ENCODE data around the gene EIF6.
A peak's percentile ranks its signal among the peaks of the same experiment; 100 is the strongest.

The EIF6 gene

DNA sequence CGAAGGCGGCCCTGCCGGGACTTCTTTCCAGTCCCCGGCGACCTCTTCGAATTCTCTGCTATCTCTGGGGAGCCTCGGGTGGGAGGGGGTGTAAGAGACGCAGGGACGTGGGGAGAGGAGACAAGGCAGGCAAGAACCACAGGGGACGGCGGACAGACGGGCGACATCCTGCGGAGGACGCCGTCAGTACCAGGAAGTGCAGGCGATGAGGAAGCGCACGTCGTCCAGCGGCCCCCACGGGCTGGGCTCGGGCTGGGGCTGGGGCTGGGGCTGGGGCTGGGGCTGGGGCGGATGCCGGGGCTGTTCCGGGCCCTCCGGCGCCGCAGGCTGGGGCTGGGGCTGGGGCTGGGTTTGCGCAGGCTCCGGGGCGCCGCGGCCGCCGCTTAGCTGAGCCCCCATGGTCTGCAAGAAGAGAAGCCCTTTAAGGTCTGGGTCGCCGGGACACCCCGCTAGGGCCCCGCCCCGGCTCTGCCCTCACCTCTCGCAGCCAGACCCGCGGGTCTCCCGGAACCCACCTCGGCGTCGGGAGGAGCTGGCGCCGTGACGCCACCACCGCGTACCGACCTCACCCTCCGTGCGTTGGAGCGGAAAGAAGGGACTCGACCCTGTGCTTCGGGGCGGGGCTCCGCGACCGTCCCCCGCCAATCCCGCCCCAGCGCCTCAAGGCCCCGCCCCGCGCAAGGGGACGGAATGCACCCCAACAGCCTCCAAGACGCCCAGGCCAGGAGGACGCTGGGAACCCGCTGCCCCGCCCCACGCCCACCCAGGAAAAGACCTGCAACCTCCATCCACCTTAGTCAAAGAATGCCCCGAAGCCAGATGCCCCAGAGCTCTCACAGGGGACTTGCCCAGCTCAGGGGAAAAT, 6.8 kb downstream of the EIF6 start, which contains the start of gene MMP24OS:
Gene MMP24OS (minus strand): TSS at position 592 of the 865 bp plus-strand sequence. CDS start 193 bp downstream, at position 399.
- TF ChIP-seq, protein P1, sequence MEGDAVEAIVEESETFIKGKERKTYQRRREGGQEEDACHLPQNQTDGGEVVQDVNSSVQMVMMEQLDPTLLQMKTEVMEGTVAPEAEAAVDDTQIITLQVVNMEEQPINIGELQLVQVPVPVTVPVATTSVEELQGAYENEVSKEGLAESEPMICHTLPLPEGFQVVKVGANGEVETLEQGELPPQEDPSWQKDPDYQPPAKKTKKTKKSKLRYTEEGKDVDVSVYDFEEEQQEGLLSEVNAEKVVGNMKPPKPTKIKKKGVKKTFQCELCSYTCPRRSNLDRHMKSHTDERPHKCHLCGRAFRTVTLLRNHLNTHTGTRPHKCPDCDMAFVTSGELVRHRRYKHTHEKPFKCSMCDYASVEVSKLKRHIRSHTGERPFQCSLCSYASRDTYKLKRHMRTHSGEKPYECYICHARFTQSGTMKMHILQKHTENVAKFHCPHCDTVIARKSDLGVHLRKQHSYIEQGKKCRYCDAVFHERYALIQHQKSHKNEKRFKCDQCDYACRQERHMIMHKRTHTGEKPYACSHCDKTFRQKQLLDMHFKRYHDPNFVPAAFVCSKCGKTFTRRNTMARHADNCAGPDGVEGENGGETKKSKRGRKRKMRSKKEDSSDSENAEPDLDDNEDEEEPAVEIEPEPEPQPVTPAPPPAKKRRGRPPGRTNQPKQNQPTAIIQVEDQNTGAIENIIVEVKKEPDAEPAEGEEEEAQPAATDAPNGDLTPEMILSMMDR (IDR thresholded peaks at IDR 0.05; ENCODE audit: low read depth, low read length, missing control alignments): no peak
- DNase-seq (ENCODE audit: extremely low read depth, low read depth): peak; percentile 55
- peak within 1 kb of the TSS; percentile 69 for H3K4me3 ChIP-seq (replicated peaks; ENCODE audit: low read depth, low read length)

DNA sequence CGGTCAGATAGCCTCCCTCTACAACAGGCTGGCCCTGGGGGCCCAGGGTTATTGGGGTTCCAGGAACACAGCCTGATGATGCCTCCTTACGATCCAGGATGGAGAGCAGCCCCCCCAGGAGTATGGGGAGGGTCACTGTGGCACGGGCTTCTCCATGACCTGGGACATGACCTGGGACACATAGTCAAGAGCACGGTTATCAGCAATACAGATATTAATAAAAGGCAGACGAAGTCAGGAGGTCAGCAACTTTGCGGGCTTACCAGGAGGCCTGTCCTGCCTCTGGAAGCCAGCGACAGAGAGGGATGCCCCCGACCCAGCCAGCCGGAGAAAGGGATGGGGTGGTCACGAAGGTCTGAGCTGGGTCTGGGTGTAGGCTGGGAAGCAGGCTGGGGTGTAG, 7.4 kb downstream of the EIF6 start:
- peak overlapping the region; percentile 69 for H3K4me3 ChIP-seq (replicated peaks; ENCODE audit: low read depth, low read length)
- TF ChIP-seq, protein P1 (IDR thresholded peaks at IDR 0.05; ENCODE audit: low read depth, low read length, missing control alignments): no peak
- DNase-seq (ENCODE audit: extremely low read depth, low read depth): no peak

DNA sequence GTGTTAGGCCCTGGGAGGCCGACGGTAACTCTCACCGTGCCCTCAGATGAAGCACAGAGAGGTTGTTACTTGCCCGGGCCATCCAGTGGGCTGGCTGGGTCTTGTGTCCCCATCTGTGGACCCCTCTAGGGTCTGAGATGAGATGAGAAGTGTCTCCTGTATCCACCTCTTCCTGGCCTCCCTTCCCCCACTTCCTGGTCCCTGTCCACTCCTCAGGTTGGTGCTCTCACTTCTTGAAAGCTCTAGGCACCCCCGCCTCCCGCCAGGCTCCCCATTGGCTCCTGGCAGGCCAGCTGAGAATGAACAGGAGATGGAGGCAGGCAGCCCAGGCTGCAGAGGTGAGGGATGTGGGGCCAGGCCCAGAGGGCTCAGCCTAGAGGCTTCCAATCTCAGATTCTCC, 8.2 kb downstream of the EIF6 start:
- TF ChIP-seq, protein P1 (IDR thresholded peaks at IDR 0.05; ENCODE audit: low read depth, low read length, missing control alignments): no peak
- DNase-seq (ENCODE audit: extremely low read depth, low read depth): no peak
- H3K4me3 ChIP-seq (replicated peaks; ENCODE audit: low read depth, low read length): peak overlapping the region; percentile 69

DNA sequence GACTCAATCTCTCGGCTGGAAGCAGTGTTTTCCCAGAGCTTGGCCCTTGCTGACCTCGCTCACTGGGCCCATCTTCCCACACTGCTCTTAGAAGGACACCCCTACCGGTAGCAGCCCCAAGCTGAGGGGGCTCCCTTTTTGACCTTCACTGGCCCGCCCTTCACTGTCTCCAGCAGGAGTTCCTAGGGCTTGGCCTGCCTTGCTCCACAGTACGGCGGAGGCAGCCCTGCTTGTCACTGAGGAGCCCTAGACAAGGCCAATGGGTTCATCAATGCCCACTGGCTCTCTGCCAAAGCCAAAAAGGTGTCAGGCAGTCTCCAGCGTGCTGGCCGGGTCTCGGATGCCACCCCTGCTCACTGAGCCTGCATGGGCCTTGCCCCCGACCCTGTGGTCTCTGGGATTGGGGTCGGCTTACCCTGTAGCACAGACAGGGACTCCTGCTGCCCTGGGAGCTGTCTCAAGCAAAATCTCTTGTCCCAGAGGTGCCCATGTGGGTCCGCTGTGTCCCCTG, 8.8 kb downstream of the EIF6 start:
- no peak for DNase-seq (ENCODE audit: extremely low read depth, low read depth)
- TF ChIP-seq, protein P1 (IDR thresholded peaks at IDR 0.05; ENCODE audit: low read depth, low read length, missing control alignments): no peak
- H3K4me3 ChIP-seq (replicated peaks; ENCODE audit: low read depth, low read length): no peak overlapping the region

DNA sequence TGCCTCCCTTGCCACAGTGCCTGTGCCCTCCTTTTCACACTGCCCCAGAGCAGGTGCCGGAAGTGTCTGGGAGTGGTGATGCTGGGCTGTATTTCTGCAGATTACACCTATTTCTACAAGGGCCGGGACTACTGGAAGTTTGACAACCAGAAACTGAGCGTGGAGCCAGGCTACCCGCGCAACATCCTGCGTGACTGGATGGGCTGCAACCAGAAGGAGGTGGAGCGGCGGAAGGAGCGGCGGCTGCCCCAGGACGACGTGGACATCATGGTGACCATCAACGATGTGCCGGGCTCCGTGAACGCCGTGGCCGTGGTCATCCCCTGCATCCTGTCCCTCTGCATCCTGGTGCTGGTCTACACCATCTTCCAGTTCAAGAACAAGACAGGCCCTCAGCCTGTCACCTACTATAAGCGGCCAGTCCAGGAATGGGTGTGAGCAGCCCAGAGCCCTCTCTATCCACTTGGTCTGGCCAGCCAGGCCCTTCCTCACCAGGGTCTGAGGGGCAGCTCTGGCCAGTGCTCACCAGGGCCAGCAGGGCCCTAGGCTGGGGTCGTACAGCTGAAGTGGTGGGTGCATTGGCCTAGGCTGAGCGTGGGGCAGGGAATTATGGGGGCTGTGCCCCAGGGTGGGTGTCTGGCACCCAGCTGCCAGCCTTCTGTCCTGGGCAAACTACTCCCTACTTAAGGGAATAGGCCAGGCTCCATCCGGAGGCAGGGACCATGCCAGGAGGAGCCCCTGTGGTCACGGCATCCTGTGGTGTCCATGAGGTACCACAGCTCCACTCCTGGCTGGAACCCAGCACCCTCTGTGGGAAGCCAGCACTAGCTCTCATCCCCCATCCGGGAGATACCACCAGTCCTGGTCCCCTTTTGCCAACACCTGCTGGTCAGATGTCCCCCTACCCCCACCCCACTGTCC, 10.1 kb downstream of the EIF6 start:
- no peak for DNase-seq (ENCODE audit: extremely low read depth, low read depth)
- TF ChIP-seq, protein P1 (IDR thresholded peaks at IDR 0.05; ENCODE audit: low read depth, low read length, missing control alignments): no peak
- H3K4me3 ChIP-seq (replicated peaks; ENCODE audit: low read depth, low read length): no peak overlapping the region

DNA sequence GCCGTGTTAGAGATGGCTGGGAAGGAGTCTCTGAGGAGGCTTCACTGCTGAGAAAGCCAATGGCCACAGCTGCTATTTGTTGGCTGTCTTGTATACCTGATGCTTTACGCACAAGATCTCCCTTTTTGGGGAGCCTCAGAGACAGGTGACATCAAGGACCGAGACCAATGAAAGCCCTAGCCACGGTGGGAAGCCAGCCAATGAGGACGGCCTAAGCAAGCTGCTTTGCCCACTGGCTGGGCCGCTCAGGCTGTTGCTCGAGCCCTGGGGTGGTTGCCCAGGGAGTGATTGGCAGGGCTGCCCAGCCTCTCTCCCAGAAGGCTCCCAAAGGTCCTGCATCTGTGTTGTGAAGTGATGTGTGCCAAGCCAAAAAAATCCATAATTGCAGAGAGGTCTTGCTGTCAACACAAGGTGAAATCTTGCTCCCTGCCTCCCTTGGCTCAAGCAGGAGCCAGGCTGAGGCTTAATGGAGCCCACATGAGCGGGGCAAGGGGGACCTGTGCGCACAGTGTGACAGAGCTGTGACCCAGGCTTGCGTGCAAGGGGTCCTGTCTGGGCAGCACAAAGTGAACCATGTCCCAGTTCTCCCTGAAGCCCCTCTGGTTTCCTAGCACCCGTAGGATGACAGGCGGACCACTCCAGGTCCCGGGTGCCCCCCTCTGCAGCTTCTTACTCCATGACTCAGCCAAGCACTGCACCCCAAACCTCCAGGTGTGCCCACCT, 11.0 kb downstream of the EIF6 start:
- DNase-seq (ENCODE audit: extremely low read depth, low read depth): no peak
- no peak overlapping the region for H3K4me3 ChIP-seq (replicated peaks; ENCODE audit: low read depth, low read length)
- TF ChIP-seq, protein P1 (IDR thresholded peaks at IDR 0.05; ENCODE audit: low read depth, low read length, missing control alignments): no peak

All from HFF-Myc (cell line).